HG03066 (cell line): ENCODE results near the gene PCDH8.

Experiments used
- ATAC-seq: cut with Tn5 transposase; IDR thresholded peaks from one replicate; pipeline ENCODE4 v1.9.1; 2021; ENCODE audit warnings: low read depth; ENCODE audit not compliant: unreplicated experiment

Gene PCDH8, protein sequence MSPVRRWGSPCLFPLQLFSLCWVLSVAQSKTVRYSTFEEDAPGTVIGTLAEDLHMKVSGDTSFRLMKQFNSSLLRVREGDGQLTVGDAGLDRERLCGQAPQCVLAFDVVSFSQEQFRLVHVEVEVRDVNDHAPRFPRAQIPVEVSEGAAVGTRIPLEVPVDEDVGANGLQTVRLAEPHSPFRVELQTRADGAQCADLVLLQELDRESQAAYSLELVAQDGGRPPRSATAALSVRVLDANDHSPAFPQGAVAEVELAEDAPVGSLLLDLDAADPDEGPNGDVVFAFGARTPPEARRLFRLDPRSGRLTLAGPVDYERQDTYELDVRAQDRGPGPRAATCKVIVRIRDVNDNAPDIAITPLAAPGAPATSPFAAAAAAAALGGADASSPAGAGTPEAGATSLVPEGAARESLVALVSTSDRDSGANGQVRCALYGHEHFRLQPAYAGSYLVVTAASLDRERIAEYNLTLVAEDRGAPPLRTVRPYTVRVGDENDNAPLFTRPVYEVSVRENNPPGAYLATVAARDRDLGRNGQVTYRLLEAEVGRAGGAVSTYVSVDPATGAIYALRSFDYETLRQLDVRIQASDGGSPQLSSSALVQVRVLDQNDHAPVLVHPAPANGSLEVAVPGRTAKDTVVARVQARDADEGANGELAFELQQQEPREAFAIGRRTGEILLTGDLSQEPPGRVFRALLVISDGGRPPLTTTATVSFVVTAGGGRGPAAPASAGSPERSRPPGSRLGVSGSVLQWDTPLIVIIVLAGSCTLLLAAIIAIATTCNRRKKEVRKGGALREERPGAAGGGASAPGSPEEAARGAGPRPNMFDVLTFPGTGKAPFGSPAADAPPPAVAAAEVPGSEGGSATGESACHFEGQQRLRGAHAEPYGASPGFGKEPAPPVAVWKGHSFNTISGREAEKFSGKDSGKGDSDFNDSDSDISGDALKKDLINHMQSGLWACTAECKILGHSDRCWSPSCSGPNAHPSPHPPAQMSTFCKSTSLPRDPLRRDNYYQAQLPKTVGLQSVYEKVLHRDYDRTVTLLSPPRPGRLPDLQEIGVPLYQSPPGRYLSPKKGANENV

DNA sequence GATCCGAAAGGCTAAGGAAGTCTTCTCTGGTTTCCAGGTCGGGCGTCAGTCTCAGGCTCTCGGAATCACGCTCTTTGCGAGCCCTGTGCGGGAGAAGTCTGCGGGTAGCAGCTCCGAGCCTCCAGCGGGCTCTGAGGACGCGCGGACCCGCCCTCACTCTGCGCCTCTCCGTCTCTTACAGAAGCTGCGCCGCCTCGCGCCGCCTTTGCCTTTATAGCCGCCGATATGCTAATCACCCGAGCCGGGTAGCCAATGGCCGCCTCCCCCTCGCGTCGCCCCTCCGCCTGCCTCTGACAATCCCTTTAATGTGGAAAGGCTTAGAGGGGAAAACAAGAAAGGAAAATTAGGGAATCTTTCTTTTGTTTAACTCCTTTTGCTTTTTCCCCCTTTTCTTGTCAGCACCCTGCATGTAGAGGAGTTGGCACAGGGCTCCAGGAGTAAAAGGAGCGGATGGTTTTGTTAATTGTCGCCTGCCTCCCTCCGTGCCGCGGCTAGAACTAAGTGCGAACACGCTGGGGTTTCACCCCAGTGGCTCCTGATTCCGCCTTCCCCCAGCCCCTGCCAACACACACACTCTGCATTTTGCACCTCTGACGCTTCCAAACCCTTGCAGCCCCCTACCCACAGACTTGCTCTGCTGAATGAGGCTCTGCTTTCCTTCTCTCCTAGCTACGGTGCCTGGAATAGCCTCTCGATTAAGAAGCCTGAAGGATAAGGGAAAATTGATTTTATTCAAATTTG is at the start of gene PCDH8:
Gene PCDH8 (minus strand): TSS at position 186 of the 741 bp plus-strand sequence. CDS start 204 bp downstream, outside the sequence.
- no peak for ATAC-seq

DNA sequence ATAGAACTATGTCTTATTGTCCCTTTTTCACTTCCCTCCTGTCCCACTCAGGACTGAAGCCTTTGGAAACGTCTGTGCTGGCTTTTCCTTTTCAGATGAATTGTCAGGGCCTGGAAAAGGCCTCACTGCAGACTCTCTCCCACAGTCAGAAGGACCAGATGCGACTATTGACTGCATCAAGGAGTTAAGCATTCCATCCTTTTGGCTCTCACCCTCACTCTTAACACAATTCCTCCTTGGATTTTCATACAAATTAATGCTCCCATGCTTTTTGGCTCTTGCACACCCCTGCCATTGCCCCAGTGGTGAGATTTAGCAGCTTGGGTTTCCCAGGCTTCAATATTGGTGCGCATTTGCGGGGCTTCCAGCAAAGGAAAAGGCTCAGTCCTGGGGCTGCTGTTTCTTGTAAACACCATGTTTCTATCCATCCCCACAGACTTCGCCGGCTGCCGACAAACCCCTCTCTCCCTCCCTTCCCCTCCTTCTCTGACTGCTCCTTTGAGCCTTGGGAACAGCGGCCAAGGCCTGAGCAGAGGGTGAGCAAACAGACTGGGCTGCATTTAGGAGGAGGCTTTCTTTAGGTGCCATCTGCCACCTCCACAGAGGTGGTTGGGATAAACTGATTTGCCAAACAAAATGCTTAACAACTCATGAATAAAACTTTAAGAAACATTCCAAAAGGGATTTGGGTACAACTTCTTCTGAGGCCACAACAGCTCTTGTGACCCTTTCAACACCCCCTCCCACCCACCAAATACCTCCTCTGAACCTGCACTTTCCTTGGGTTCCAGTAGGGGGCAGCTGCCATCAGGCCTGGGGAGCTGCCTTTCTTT is 48.6 kb upstream of the PCDH8 start:
- no peak for ATAC-seq

DNA sequence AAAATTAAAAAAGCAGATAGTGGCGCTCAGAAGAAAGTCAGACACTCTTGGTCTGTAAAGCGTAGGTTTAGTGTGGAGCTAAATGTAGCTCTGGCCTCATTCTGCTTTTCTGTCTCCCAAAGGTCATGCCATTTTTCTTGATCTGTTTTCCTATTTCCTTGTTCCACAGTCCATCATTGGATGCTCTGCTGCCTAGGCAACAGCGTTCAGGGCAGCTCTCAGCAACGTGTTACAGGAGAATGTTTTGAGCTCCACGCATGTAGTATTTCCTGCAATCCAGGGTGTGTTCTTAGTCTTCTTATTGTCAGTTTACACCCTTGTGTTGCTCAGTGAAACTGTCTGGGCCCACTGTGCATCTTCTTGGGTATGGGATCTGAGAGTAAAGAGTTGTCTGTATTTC is 46.0 kb upstream of the PCDH8 start:
- ATAC-seq: no peak

DNA sequence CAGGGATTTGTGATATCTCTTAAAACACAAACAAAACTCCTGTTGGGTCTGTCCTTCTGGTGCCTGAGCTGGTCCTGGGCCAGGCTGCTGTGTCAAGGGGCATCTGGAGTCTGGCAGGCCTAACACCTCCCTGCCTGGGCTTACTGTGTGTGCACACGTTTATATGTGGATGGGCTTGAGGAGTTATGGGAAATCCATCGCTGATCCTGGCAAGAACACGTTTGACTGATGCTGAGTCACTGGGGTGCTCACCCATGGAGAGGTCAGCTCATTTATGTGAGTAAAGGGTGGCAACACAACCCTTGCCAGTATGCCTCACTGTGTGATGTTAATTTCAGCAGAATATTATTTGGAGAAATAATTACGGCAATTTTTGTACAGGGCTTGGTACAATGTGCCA is 44.5 kb upstream of the PCDH8 start:
- ATAC-seq: no peak

DNA sequence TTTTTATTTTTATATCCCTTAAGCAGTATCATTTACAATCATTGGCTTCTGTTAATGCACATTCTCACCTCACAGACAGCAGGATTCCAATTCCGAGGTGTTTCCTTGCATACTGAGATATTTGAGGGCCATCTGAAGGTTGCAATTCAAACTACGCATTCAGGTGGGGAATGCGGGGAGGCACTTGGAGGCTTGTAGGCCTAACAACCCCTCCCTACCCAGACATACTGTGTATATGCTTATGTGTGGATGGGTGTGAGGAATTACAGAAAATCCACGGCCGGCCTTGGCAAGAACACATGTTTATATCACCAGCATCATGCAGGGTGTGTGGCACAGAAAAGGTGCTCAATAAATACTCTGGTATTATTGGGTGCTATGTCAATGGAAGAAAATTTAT is 43.3 kb upstream of the PCDH8 start:
- ATAC-seq: no peak

DNA sequence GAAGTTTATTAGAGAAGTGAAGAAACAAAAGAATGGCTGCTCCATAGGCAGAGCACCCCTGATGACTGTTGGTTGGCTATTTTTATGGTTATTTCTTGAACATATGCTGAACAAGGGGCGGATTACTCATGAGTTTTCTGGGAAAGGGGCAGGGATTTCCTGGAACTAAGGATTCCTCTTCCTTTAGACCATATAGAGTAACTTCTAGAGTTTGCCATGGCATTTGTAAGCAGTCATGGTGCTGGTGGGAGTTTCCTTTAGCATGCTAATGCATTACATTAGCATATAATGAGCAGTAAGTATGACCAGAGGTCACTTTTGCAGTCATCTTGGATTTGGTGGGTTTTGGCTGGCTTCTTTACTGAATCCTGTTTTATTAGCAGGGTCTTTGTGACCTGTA is 38.7 kb upstream of the PCDH8 start:
- no peak for ATAC-seq

DNA sequence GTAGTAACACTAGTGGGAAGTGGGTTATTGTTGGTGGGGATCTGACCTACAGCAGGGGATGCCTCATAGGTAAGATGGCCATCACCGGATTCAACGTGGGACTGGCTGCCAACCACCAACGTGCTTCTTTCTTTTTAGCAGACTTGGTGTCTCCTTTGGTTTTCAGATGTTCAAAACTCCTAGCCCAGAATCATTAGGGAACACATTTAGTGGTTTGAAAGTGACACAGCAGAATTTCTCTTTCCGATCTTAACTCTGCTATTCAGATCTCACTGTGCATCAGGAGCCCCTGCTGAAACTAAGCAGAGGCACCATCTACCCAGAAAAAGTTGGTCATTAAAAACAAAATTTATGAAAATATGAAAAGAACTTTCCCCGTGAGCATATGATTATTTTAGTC is 36.7 kb upstream of the PCDH8 start:
- no peak for ATAC-seq

DNA sequence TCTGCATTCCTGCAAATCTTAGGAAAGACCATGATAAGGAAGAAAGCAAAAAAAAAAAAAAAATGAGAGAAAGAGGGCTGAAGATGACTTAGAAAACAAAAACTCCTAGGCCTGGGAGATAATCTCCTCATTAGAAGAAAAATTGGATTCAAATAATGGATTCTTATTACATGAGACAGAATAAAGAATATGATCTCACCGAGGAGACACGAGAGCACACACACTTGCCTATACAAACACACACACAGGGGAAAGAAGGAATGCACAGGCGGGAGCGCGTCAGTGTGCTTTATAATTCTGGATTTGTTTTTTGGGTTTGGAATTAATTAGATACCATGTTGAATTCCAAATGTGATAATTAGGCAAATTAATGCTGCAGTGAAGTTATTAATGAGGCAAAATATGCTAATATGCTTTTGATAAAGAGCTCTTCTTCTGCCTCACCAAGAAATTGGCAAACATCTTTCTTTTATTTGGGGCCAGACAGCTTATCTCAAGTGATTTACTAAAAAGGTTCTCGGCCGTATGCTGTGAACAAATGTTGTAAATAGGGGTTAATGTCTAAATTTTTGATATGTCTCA is 36.1 kb upstream of the PCDH8 start:
- ATAC-seq: no peak

DNA sequence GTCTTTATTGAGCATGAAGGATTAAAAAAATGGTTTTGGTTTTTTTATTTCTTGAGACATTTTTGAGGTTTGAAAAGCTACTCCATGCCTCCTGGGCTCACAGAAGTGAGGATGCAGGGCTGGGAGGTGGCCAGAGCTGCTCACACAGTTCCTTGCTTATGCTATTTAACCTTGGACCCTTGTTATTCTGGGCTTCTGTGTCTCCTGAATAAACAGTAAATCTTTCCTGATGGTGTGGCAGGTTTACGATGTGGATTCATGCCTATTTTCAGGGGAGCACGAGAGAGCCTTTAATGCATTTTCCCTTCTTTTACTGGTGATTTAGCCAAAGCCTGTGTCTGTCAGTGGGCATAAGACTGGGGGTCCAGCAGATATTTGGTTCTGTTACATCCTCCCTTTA is 34.3 kb upstream of the PCDH8 start:
- ATAC-seq: no peak

DNA sequence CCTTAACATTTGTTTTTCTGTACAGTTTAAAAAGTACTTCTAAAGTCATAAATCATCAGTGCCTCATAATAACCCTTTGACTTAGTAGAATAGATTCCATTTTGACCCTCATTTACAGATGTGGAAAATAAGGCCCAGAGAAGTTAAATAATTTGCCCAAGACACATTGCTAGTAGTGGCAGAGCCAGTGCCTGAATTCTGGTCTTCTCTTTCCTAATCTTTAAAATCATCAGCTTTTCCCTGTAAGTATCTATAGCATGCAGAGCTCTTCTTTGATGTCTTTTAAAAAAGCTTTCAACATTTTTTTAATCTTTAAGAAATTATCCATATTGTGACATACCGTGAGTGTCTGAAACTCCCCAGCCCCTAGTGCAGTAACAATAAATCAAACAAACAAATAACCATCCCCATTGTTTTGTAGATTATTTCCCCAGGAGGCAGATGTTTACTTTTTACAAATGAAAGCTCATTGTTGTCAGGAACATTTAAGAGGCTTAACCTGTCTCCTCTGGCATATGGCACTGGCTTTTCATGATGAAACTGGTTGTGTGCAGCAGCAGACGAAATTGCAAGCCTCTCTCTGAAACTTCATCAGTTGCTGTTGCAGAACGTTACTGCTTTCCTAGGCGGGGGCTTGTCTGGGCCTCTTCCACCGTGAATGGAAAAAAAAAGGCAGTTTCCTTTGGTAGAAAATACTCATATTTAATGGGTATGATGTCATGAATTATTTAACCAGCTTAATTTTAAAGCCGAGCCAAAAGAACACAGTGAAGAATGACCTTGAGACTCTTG is 31.7 kb upstream of the PCDH8 start:
- ATAC-seq: no peak

DNA sequence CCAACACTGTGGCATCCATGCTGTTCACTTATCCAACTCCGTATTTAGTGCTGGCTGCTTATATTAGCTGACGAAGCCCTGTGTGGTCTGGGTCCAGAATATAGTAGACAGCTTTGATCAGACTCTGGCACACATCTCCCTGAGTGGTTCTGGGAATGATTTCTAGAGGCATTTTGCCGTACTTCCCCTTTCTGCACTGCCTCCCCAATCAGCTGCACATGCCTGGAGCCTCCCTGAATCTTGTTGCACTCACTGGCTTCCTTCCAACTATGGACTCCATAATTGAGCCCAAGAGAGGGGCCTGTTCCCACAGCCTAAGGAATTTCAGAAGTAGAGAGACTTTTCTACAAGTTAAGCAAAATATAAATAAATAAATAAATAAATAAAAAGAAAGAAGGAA is 30.4 kb upstream of the PCDH8 start:
- no peak for ATAC-seq

DNA sequence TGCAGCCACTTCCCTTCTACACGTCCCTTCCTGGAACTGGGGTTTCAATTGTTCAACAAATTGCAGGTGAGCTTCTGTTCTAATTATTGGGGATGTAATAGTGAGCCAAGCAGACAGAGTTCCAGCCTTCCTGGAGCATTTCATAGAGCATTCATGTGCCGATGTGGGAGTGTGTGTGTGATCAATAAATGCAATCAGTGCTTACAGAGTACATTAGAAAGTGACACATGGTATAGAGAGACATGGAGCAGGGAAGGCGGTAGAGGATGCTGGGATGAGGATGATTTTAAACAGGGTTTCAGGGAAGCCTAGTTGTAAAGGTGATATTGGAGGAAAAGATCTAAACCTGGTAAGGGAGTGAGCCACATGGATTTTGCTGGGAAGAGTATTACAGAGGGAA is 21.7 kb upstream of the PCDH8 start:
- no peak for ATAC-seq

DNA sequence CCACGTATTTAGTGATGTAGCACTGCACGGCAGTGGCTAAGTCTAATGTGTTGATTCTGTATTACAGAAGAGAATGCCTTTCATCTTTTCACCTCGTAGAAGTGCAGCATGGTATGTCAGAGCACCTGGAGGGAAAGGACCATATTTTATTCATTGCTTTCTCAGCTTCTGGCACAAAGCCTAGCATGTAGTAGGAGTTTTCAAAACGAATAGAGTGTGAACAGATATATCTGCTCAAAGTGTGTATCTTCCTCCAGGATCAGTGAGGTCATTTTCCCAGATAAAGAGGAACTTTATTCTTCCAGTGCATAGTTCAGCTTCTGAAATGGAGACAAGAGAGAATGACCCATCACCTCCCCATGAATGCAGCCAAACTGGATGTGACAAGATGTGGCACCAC is 21.2 kb upstream of the PCDH8 start:
- ATAC-seq: no peak

DNA sequence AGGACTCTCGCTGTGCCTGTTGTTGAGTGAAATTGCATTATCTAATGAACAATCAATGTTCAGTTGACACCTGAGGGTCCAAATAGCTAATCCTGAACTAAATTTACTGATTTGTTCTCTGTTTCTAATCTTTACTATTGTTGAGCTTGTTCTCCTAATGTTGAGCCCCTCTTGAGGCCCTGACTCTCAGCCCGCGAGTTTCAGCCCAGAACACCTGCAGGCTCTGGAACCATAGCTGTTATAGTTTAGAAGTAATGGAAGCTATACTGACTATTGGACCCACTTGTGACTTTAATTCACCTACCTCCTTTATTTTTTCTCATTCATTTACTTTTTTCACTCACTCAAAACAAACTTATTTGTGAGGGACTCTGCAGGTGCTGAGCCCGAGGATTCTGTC is 20.6 kb upstream of the PCDH8 start:
- ATAC-seq: no peak

DNA sequence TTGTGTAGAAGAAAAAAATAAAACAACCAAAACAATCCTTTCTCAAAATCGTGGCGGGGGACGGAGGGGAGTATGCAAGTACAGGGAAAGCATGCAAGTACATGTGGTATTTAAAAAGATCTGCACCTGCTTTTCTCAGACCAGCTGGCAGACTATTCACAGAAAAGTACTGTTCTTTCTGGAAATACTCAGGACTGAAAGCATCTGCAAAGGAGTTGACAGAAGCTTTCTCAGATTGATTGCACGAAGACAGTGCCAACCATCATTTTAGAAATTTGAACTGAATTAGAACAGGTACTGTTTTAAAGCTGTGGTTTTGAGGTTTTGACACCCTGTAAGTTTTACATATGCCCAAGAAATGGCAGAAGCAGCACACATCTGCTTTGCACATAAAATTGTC is 19.8 kb upstream of the PCDH8 start:
- ATAC-seq: no peak

DNA sequence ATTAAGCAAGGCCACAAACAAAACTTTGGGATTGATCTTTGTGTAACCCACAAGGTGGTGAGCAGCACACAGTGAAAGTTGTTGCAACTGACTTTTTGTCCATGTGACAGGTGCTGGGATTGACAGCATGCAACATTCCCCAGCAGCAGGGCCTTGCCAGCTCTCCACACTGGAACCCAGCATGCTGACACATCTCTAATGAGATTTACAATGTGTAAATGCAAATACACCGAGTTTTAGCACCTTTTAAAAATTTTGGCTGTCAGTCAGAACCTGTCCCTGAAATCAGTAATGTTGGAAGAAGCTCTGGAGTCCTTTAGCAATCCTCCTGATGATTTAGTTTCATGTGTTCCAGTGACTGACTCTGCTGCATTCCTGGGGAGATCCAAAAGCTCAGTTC is 16.5 kb upstream of the PCDH8 start:
- no peak for ATAC-seq

DNA sequence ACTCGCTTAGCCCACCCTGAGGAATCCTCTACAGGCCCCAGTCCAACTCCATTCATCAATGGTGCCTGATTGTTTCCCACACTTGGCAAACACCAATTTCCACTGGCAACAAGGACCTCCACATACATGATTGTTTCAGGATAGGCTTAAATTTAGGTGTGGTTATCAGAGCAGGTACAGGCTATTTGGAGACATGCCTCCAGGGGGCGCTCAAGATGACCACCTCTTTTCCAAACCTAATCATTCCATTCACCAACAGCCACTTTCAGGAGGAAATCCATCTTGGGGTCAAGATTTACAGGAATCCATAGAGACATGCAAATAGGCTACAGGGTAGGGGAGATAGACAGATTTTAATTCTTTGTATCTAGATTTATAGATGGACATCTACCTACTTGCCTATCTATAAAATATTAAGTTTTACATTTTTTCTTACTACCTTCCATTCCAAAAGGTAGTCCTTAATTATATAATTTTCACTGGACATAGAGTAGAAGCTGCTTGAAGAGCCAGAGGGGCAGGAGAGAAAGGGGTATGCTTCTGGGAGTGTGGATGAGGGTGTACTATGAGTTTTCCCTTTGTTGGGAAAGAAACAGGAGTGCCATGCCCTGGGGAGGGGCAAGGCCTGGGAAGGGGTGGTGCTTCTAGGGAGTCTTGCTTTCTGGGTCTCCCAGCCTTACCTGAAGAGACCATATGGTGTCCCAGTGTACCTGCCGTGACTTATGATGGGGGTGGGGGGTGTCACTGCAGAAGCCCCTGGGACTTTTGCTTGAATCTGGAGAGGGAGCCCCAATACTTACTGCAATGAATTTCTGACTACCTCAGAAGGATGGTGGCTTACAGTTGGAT is 14.1 kb upstream of the PCDH8 start:
- ATAC-seq: no peak

DNA sequence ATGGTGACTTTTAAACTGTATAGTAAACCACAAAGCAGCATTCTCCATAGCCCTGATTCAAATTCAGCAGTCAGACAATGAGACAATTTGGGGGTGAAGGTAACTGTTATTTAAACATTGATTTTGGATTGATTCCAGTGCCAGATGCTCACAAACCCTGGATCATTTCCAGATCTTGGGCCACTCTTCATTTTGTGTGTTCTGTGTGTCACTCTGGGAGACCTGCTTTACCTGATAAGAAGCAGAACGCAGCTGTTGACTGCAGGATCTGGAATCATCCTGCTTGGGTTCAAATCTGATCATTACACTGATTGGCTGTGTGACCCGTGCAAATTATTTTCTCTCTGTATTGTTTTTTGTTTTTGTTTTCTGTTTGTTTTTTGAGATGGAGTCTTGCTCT is 4.0 kb upstream of the PCDH8 start:
- no peak for ATAC-seq
